WTC11 (cell line): Measurements from ENCODE around the gene C1orf174.

ENCODE experiments used
- CTCF ChIP-seq: fragments of 200-600 bp; IDR thresholded peaks from 2 replicates; pipeline ENCODE4 v1.8.0; 2022; ENCODE audit warnings: antibody characterized with exemption
- E2F4 ChIP-seq: sonication (generic); formaldehyde crosslinking; IDR thresholded peaks from 2 replicates; pipeline ENCODE4 v1.8.1; 2022; ENCODE audit warnings: low read depth, mild to moderate bottlenecking, moderate library complexity, missing genetic modification reagents, borderline replicate concordance
- ELF4 ChIP-seq: sonication (generic); formaldehyde crosslinking; IDR thresholded peaks from 2 replicates; pipeline ENCODE4 v1.8.1; 2022; ENCODE audit warnings: low read depth, mild to moderate bottlenecking, moderate library complexity, missing genetic modification reagents
- KAT7 ChIP-seq: sonication (generic); formaldehyde crosslinking; IDR thresholded peaks from 2 replicates; pipeline ENCODE4 v1.8.1; 2023; ENCODE audit warnings: missing genetic modification reagents, mild to moderate bottlenecking, borderline replicate concordance
- NR1H2 ChIP-seq: sonication (generic); formaldehyde crosslinking; IDR thresholded peaks from 2 replicates; pipeline ENCODE4 v1.9.0; 2021; ENCODE audit warnings: mild to moderate bottlenecking, moderate library complexity, missing genetic modification reagents

- TF ChIP-seq ELF4 (CRISPR knock-in tag) (no peak), CTCF (no peak), KAT7 (CRISPR knock-in tag) (no peak), E2F4 (CRISPR knock-in tag) (no peak), NR1H2 (CRISPR knock-in tag) (no peak)
Observed at GRCh38 chr1:3898994-3899753, 898 bp downstream of the C1orf174 start.
